Measurements from ENCODE around the gene TMEM259.

- TF ChIP-seq CTCF (IDR thresholded peaks at IDR 0.05) (no peak), POLR2A (IDR thresholded peaks at IDR 0.05) (no peak)
These were observed 14.1 kb downstream of the TMEM259 start for GRCh38 chr19:1006711-1007398.
